Activated T-helper 2 cell treated with anti-CD3 and anti-CD28 coated beads, Interferon-gamma antibody, Interleukin-2, Interleukin-4, amounts not matched to agents 10 μg/mL and 5 μg/mL and 100 μg/mL, durations not matched to agents 14 hours and 24 hours and 36 hours (primary cell): ENCODE results near the gene TPM2. TPM values are rescaled to one million over a fixed set of nuclear protein-coding genes. Genes with fewer than 3 reads are reported as not detected.
A peak's percentile ranks its signal among the peaks of the same experiment; 100 is the strongest.

Experiments
- DNase-seq: peaks from one replicate; pipeline ENCODE4 v3.0.0; 2021; ENCODE audit warnings: low spot score
- H3K27ac Mint-ChIP-seq: one replicate; pipeline ENCODE4 v1.8.0; 2021; ENCODE audit warnings: mixed read lengths
- H3K27me3 Mint-ChIP-seq: one replicate; pipeline ENCODE4 v1.8.0; 2021; ENCODE audit warnings: low read depth, mixed read lengths
- H3K36me3 Mint-ChIP-seq: one replicate; pipeline ENCODE4 v1.8.0; 2021; ENCODE audit warnings: low read depth, mixed read lengths
- H3K4me1 Mint-ChIP-seq: one replicate; pipeline ENCODE4 v1.8.0; 2021; ENCODE audit warnings: low read depth, mixed read lengths
- H3K4me3 Mint-ChIP-seq: one replicate; pipeline ENCODE4 v1.8.0; 2021; ENCODE audit warnings: low read depth, mild to moderate bottlenecking, moderate library complexity, mixed read lengths
- H3K9me3 Mint-ChIP-seq: one replicate; pipeline ENCODE4 v1.8.0; 2021; ENCODE audit warnings: mixed read lengths
- intact Hi-C: fragments of 100-400 bp; cut with micrococcal nuclease; formaldehyde crosslinking; loops from one replicate; pipeline ENCODE4 v1.15.1; 2023
- total RNA-seq: library from RNA; stranded (reverse); gene quantifications from 2 replicates; pipeline ENCODE4 v1.2.3, GENCODE V29; 2022

The TPM2 gene
- total RNA-seq, 1 donor from 2014 or later, result 4.6 TPM

- Mint-ChIP-seq H3K36me3 (no peaks in the 10 kb centered on the region), H3K4me1 (peaks cover 5% of the 10 kb centered on the region), H3K9me3 (no peaks in the 10 kb centered on the region), H3K27me3 (peaks cover 30% of the 10 kb centered on the region), H3K4me3 (no peak overlapping the region), H3K27ac (no peak overlapping the region)
- no peak for DNase-seq
- intact Hi-C loops, result no loop called here
Measured at GRCh38 chr9:35674025-35674361, 15.7 kb downstream of the TPM2 start.

- Mint-ChIP-seq H3K4me1 (peaks cover 5% of the 10 kb centered on the region), H3K9me3 (no peaks in the 10 kb centered on the region), H3K36me3 (no peaks in the 10 kb centered on the region), H3K4me3 (peak within 1 kb of the TSS; percentile 42), H3K27me3 (peaks cover 30% of the 10 kb centered on the region), H3K27ac (no peak within 1 kb of the TSS)
- intact Hi-C loops, result no loop called here
- no peak for DNase-seq
Measured at GRCh38 chr9:35673132-35674024, 16.3 kb downstream of the TPM2 start, which contains the start of gene CA9. Gene CA9, plus strand, starts transcription at chr9:35673928. Its CDS starts 32 bp downstream, at chr9:35673960.

GRCh38 chr9:35669331-35670145 is 20.2 kb downstream of the TPM2 start:
- DNase-seq, result no peak
- peaks cover 17% of the 10 kb centered on the region for H3K27me3 Mint-ChIP-seq
- no peaks in the 10 kb centered on the region for H3K36me3 Mint-ChIP-seq
- no peak overlapping the region for H3K4me3 Mint-ChIP-seq
- peaks cover 8% of the 10 kb centered on the region for H3K4me1 Mint-ChIP-seq
- no peaks in the 10 kb centered on the region for H3K9me3 Mint-ChIP-seq
- no peak overlapping the region for H3K27ac Mint-ChIP-seq
- intact Hi-C loops, result no loop called here

GRCh38 chr9:35667939-35668338 is 21.8 kb downstream of the TPM2 start:
- intact Hi-C loops, result no loop called here
- H3K4me1 Mint-ChIP-seq, result peaks cover 21% of the 10 kb centered on the region
- no peak for DNase-seq
- H3K9me3 Mint-ChIP-seq, result no peaks in the 10 kb centered on the region
- H3K4me3 Mint-ChIP-seq, result no peak overlapping the region
- no peak overlapping the region for H3K27ac Mint-ChIP-seq
- H3K36me3 Mint-ChIP-seq, result peaks cover 5% of the 10 kb centered on the region
- H3K27me3 Mint-ChIP-seq, result peaks cover 6% of the 10 kb centered on the region

GRCh38 chr9:35666549-35666948 is 23.2 kb downstream of the TPM2 start:
- Mint-ChIP-seq H3K9me3 (no peaks in the 10 kb centered on the region), H3K4me1 (peaks cover 35% of the 10 kb centered on the region), H3K27me3 (peaks cover 2% of the 10 kb centered on the region), H3K36me3 (peaks cover 16% of the 10 kb centered on the region), H3K4me3 (no peak overlapping the region), H3K27ac (no peak overlapping the region)
- DNase-seq, result no peak
- intact Hi-C loops, result no loop called here

- Mint-ChIP-seq H3K9me3 (no peaks in the 10 kb centered on the region), H3K4me1 (peaks cover 38% of the 10 kb centered on the region), H3K27me3 (peaks cover 2% of the 10 kb centered on the region), H3K27ac (peak overlapping the region; percentile 18), H3K4me3 (peak overlapping the region; percentile 85), H3K36me3 (peaks cover 17% of the 10 kb centered on the region)
- intact Hi-C loops, result no loop called here
- no peak for DNase-seq
Measured at GRCh38 chr9:35666045-35666444, 23.7 kb downstream of the TPM2 start.

GRCh38 chr9:35665471-35665818 is 24.3 kb downstream of the TPM2 start:
- DNase-seq, result no peak
- Mint-ChIP-seq H3K9me3 (no peaks in the 10 kb centered on the region), H3K4me1 (peaks cover 44% of the 10 kb centered on the region), H3K4me3 (peak overlapping the region; percentile 85), H3K27me3 (peaks cover under 1% of the 10 kb centered on the region), H3K27ac (peak overlapping the region; percentile 63), H3K36me3 (peaks cover 23% of the 10 kb centered on the region)
- intact Hi-C loops, result no loop called here

GRCh38 chr9:35664531-35665470 is 24.9 kb downstream of the TPM2 start, which contains the start of gene ARHGEF39:
Gene ARHGEF39, minus strand, starts transcription at chr9:35665195. Its CDS starts 26 bp downstream, at chr9:35665169.
- Mint-ChIP-seq H3K4me3 (peak within 1 kb of the TSS; percentile 85), H3K9me3 (no peaks in the 10 kb centered on the region), H3K36me3 (peaks cover 29% of the 10 kb centered on the region), H3K27ac (peak within 1 kb of the TSS; percentile 64), H3K27me3 (no peaks in the 10 kb centered on the region), H3K4me1 (peaks cover 48% of the 10 kb centered on the region)
- DNase-seq, result peak; percentile 76
- intact Hi-C loops, result no loop called here

- peaks cover 63% of the 10 kb centered on the region for H3K4me1 Mint-ChIP-seq
- H3K9me3 Mint-ChIP-seq, result no peaks in the 10 kb centered on the region
- intact Hi-C loops, result no loop called here
- H3K36me3 Mint-ChIP-seq, result peaks cover 38% of the 10 kb centered on the region
- no peak for DNase-seq
- peak overlapping the region; percentile 74 for H3K27ac Mint-ChIP-seq
- H3K27me3 Mint-ChIP-seq, result peaks cover 3% of the 10 kb centered on the region
- peak overlapping the region; percentile 61 for H3K4me3 Mint-ChIP-seq
Measured at GRCh38 chr9:35662437-35662836, 27.3 kb downstream of the TPM2 start.

GRCh38 chr9:35661756-35662350 is 27.9 kb downstream of the TPM2 start:
- H3K4me1 Mint-ChIP-seq, result peaks cover 68% of the 10 kb centered on the region
- no peak for DNase-seq

GRCh38 chr9:35660966-35661415 is 28.7 kb downstream of the TPM2 start:
- H3K27ac Mint-ChIP-seq, result peak overlapping the region; percentile 24
- no peak for DNase-seq
- intact Hi-C loops, result no loop called here
- H3K27me3 Mint-ChIP-seq, result peaks cover 3% of the 10 kb centered on the region
- peaks cover 72% of the 10 kb centered on the region for H3K4me1 Mint-ChIP-seq
- H3K36me3 Mint-ChIP-seq, result peaks cover 38% of the 10 kb centered on the region
- H3K9me3 Mint-ChIP-seq, result no peaks in the 10 kb centered on the region
- H3K4me3 Mint-ChIP-seq, result peak overlapping the region; percentile 26

More at GRCh38 chr9:35661756-35662350, 27.9 kb downstream of the TPM2 start:
- H3K27ac Mint-ChIP-seq, result peak overlapping the region; percentile 31
- H3K27me3 Mint-ChIP-seq, result peaks cover 3% of the 10 kb centered on the region
- no peak overlapping the region for H3K4me3 Mint-ChIP-seq
- intact Hi-C loops, result no loop called here
- no peaks in the 10 kb centered on the region for H3K9me3 Mint-ChIP-seq
- peaks cover 38% of the 10 kb centered on the region for H3K36me3 Mint-ChIP-seq

GRCh38 chr9:35659340-35659739 is 30.4 kb downstream of the TPM2 start:
- H3K4me1 Mint-ChIP-seq, result peaks cover 67% of the 10 kb centered on the region
- H3K27ac Mint-ChIP-seq, result peak overlapping the region; percentile 76

More at GRCh38 chr9:35659340-35659739, 30.4 kb downstream of the TPM2 start:
- Mint-ChIP-seq H3K4me3 (peak overlapping the region; percentile 85), H3K9me3 (no peaks in the 10 kb centered on the region), H3K27me3 (peaks cover 3% of the 10 kb centered on the region), H3K36me3 (peaks cover 38% of the 10 kb centered on the region)
- intact Hi-C loops, result no loop called here
- DNase-seq, result no peak
